ENCODE measurements around the gene HLA-C. TPM values are rescaled to one million over a fixed set of nuclear protein-coding genes. Genes with fewer than 3 reads are reported as not detected.
"Not testable (repeated sequence)": the region's sequence is repeated elsewhere in the genome, so short reads cannot be mapped to it uniquely, and the experiment has no call there.

Gene HLA-C
- total and polyA plus RNA-seq, 9 of the 15 experiments (the other 6 are each of a cell fraction or from before 2014, with no cell fraction given), result 0.23 to 4.9 (median 1.2) TPM

GRCh38 chr6:31279647-31280046 is 7.8 kb upstream of the HLA-C start:
- H3K9ac ChIP-seq (ENCODE audit: insufficient read depth in 1 of 2, low read depth in 2 of 2, low read length in 2 of 2); CTCF ChIA-PET (ENCODE audit: low intra/inter-chr PET ratio); ATAC-seq; H4K20me1 ChIP-seq (replicated peaks; ENCODE audit: control insufficient read depth, insufficient read depth, low read length); H3K9me1 ChIP-seq (ENCODE audit: control insufficient read depth, insufficient read depth, low read length); H3K4me1 ChIP-seq (replicated peaks in 1 of 2; ENCODE audit: control insufficient read depth in 2 of 2, insufficient read depth in 2 of 2, low read length in 2 of 2); in situ Hi-C loops (cut with MboI); intact Hi-C loops (cut with micrococcal nuclease); DNase-seq (ENCODE audit: extremely low read depth in 1 of 4, low spot score in 3 of 4); H3K4me2 ChIP-seq (ENCODE audit: insufficient read depth, low read length); FAIRE-seq; H3K79me2 ChIP-seq (ENCODE audit: control insufficient read depth, insufficient read depth, low read length); H2AFZ ChIP-seq (ENCODE audit: low read depth, low read length); H3K9me3 ChIP-seq (replicated peaks; ENCODE audit: control insufficient read depth, insufficient read depth, low read depth, low read length); H3K4me3 ChIP-seq; H3K36me3 ChIP-seq (ENCODE audit: control insufficient read depth, insufficient read depth, low read length); H3K27ac ChIP-seq (ENCODE audit: extremely low read depth, low read depth, low read length); POLR2A ChIA-PET; BruUV-seq (replicated peaks): not testable (repeated sequence)
- peaks cover 0 to 14% of the 10 kb centered on the region in 2 experiments; a peak in 3 of 5 replicates for H3K27me3 ChIP-seq (ENCODE audit: control insufficient read depth in 2 of 2, insufficient read depth in 2 of 2, low read length in 2 of 2)
- WGBS (ENCODE audit: insufficient coverage, low coverage, missing lambda C conversion rate), result 2% methylated on average over 3 of the region's 3 CpGs
- TF ChIP-seq ZNF146 (CRISPR knock-in tag; IDR thresholded peaks at IDR 0.05; ENCODE audit: unreplicated experiment), result peak; percentile 34

- Histone ChIP-seq H3K9ac (ENCODE audit: insufficient read depth in 1 of 2, low read depth in 2 of 2, low read length in 2 of 2) (no peak overlapping the region), H3K4me1 (replicated peaks in 1 of 2; ENCODE audit: control insufficient read depth in 2 of 2, insufficient read depth in 2 of 2, low read length in 2 of 2) (peaks cover 0 to 10% of the 10 kb centered on the region in 2 experiments; a peak in 2 of 5 replicates), H3K79me2 (ENCODE audit: control insufficient read depth, insufficient read depth, low read length) (no peaks in the 10 kb centered on the region), H3K9me3 (replicated peaks; ENCODE audit: control insufficient read depth, insufficient read depth, low read depth, low read length) (no peaks in the 10 kb centered on the region), H3K36me3 (ENCODE audit: control insufficient read depth, insufficient read depth, low read length) (no peaks in the 10 kb centered on the region), H3K4me2 (ENCODE audit: insufficient read depth, low read length) (peak overlapping the region; percentile 24; the same call in 1 of the 2 replicates), H4K20me1 (replicated peaks; ENCODE audit: control insufficient read depth, insufficient read depth, low read length) (no peaks in the 10 kb centered on the region), H2AFZ (ENCODE audit: low read depth, low read length) (peak overlapping the region; percentile 60), H3K9me1 (ENCODE audit: control insufficient read depth, insufficient read depth, low read length) (no peaks in the 10 kb centered on the region), H3K4me3 (no peak overlapping the region), H3K27me3 (ENCODE audit: control insufficient read depth in 2 of 2, insufficient read depth in 2 of 2, low read length in 2 of 2) (peaks cover 3 to 20% of the 10 kb centered on the region in 2 experiments; a peak in 4 of 5 replicates), H3K27ac (ENCODE audit: extremely low read depth, low read depth, low read length) (no peak overlapping the region)
- no peak for ATAC-seq
- BruUV-seq (replicated peaks), result no TSS peak
- DNase-seq (ENCODE audit: extremely low read depth in 1 of 4, low spot score in 3 of 4), result no peak
- intact Hi-C loops (cut with micrococcal nuclease) (loop anchor here (2.0 kb wide), 1 partner anchor 84 kb away; the partner anchor contains the start of gene HLA-B), in situ Hi-C loops (cut with MboI) (no loop called here)
- 6% methylated on average over 10 of the region's 10 CpGs for WGBS (ENCODE audit: insufficient coverage, low coverage, missing lambda C conversion rate)
- POLR2A ChIA-PET, result interaction anchor here (0.6 to 0.9 kb wide), 2 partner anchors 13 to 68 kb away, joined by 3 to 7 read pairs; no protein-coding TSS in a partner anchor
- CTCF ChIA-PET (ENCODE audit: low intra/inter-chr PET ratio), result no interaction called here
- peak; percentile 52 for FAIRE-seq
- TF ChIP-seq HEY1 (CRISPR knock-in tag; IDR thresholded peaks at IDR 0.05; ENCODE audit: borderline replicate concordance) (no peak), ZNF324 (CRISPR knock-in tag; IDR thresholded peaks at IDR 0.05) (no peak), ZNF253 (CRISPR knock-in tag; conservative IDR thresholded peaks at IDR 0.05) (no peak), TAF7 (tag; IDR thresholded peaks at IDR 0.05) (no peak), ZNF197 (CRISPR knock-in tag; IDR thresholded peaks at IDR 0.05; ENCODE audit: low read depth) (no peak), TEAD1 (CRISPR knock-in tag; IDR thresholded peaks at IDR 0.05) (no peak)
- TF ChIP-seq, protein P1, sequence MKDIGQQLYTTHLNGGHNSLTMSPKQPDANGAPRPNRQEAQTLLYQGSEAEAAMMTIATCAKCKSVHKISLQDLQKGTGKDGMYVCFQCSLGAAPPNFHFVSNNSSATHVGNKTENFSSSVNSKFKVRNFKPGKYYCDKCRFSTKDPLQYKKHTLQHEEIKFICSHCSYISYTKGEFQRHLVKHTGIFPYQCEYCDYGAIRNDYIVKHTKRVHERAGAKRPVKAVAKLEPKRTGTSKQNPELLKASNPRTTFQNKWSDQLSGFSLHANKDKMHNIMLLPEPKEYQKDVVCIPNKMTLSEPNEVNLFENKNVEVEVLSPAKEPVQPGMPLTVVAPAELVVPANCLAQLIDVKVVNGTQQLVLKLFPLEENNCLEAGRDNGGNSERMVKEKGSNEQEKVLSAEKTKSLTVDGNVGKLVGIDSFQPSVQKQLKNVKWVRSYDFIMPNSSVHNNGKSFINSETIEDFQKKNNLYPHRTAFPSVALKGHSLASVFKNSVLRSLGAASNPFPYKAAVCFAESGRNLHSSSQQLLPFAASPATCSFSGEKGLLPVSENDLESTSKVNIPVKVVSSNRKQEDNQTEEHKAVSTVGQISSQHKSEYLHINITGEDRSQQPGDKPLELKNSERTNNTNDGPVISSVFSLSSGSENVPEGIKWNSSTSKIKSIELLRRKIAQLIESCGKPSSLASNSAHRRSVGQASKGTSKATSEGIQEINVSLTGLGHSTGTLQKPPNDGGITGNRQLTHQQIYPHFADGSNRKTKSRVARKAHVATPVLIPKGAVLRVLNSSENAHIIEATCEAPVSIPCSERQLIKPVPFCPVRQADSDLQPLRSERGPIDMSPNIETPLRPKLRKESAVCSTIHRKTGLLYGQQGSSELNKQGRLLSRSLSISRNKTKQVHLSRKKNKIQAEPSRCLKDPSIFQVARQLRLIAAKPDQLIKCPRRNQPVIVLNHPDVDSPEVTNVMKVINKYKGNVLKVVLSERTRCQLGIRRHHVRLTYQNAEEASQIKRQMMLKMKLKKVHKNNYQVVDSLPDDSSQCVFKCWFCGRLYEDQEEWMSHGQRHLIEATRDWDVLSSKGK (CRISPR knock-in tag; IDR thresholded peaks at IDR 0.05), result no peak
- TF ChIP-seq, protein P2, sequence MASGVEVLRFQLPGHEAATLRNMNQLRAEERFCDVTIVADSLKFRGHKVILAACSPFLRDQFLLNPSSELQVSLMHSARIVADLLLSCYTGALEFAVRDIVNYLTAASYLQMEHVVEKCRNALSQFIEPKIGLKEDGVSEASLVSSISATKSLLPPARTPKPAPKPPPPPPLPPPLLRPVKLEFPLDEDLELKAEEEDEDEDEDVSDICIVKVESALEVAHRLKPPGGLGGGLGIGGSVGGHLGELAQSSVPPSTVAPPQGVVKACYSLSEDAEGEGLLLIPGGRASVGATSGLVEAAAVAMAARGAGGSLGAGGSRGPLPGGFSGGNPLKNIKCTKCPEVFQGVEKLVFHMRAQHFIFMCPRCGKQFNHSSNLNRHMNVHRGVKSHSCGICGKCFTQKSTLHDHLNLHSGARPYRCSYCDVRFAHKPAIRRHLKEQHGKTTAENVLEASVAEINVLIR (CRISPR knock-in tag; IDR thresholded peaks at IDR 0.05), result no peak
These were observed 1.1 kb upstream of the HLA-C start for GRCh38 chr6:31272836-31273626.
